Activated CD4-positive, alpha-beta T cell treated with anti-CD3 and anti-CD28 coated beads, Interleukin-2, amount 50 U/mL, for 1 hour (primary cell): ENCODE measurements around the gene ZC3H18.
"Not testable (repeated sequence)": the region's sequence is repeated elsewhere in the genome, so short reads cannot be mapped to it uniquely, and the experiment has no call there.

Experiments
- DNase-seq: peaks from one replicate; pipeline ENCODE4 v3.0.0-alpha.2; 2020

ZC3H18 gene

DNA sequence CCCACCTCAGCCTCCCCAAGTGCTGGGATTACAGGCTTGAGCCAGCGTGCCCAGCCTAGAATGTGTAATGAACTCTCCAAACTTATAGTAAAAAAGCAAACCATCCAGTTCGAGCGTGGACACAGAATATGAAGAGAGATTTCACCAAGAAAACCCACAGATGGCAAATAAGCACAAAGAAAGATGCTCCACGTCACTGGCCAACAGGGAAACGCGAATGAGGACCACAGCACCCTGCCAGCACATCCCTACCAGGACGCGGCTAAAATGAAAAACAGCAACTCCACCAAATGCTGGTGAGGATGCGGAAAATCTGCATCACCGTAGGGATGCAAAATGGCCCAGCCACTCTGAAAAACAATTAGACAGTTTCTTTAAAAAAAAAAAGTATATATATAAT, 91.3 kb downstream of the ZC3H18 start:
- DNase-seq = no peak

DNA sequence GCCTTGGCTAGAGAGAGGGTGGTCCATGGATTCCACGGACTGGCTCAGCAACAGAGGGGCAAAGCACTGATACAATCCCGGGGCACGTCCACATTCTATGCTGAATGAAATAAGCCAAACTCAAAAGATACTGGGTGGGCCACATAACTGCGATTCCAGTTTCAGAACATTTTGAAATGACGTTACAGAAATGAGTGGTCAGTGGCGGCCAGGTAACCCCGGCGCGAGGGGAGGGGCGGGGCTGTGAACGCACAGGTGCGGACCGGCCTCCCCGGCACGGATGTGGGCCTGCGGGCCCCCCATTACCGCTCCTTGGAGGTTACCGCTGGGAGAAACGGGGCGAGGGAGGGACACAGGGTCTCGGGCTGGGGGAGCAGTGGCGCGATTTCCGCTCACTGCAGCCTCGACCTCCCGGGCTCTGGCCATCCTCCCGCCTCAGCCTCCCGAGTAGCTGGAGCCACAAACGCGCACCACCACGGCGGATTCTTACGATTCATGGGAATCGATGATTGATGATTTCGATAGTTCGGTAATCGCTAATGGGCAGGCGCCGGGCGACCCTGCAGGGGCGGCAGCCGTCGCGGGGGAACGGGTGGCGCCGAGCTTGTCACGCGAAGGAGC, 92.1 kb downstream of the ZC3H18 start:
- DNase-seq = no peak

GRCh38 chr16:88662843-88663606, 92.8 kb downstream of the ZC3H18 start, which contains the start of gene MVD:
Gene MVD, minus strand, starts transcription at chr16:88663091. Its CDS starts 11 bp downstream, at chr16:88663080.
- DNase-seq = peak; percentile 94

GRCh38 chr16:88665148-88665547, 94.9 kb downstream of the ZC3H18 start:
- no peak for DNase-seq

DNA sequence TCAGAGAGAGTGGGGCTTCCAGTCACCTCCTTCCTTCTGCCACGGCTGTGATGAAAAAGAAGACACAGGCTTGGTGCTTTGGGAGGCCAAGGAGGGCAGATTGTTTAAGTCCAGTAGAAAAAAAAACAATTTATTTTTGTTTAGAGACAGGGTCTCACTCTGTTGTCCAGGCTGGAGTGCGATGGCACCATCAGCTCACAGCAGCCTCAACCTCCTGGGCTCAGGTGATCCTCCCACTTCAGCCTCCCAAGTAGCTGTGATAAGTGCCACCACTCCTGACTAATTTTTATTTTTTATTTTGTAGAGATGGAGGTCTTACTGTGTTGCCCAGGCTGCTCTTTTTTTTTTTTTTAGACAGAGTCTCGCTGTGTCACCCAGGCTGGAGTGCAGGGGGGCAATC, 95.4 kb downstream of the ZC3H18 start:
- DNase-seq = no peak

GRCh38 chr16:88667461-88667860, 97.3 kb downstream of the ZC3H18 start:
- DNase-seq = no peak

DNA sequence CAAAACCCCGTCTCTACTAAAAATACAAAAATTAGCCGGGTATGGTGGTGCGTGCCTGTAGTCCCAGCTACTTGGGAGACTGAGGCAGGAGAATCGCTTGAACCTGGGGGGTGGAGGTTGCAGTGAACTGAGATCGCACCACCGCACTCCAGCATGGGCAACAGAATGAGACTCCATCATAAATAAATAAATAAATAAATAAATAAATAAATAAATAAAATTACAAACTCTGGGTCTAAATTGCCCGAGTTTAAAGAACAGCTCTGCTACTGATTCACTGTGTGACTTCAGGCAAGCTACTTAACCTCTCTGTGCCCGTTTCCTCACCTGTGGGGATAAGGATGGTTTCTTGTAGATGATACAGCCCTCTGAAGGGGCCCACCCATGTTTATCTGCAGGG, 99.3 kb downstream of the ZC3H18 start:
- not testable (repeated sequence) for DNase-seq

- no peak for DNase-seq
Observed at GRCh38 chr16:88669980-88670379, 99.8 kb downstream of the ZC3H18 start.

GRCh38 chr16:88671806-88672205, 101.6 kb downstream of the ZC3H18 start:
- no peak for DNase-seq

DNA sequence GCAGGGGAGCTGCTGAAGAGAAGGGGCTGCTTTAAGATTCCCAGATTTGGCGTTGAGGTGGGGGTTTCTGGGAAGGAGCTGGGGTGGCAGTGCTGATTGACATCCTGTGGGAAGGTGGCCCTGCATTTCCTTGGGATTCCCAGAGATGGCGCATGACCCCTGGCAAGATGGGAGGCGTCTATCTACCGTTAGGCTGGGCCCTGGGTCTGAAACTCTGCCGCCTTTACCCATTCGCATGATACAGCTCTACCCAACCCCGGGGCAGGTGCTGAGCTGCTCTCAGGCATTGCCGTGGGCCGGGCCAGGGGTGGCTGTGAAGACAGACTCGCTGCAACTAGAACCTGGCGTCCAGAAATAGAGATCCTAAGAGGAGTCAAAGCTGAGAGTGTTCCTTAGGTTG, 102.6 kb downstream of the ZC3H18 start:
- no peak for DNase-seq

DNA sequence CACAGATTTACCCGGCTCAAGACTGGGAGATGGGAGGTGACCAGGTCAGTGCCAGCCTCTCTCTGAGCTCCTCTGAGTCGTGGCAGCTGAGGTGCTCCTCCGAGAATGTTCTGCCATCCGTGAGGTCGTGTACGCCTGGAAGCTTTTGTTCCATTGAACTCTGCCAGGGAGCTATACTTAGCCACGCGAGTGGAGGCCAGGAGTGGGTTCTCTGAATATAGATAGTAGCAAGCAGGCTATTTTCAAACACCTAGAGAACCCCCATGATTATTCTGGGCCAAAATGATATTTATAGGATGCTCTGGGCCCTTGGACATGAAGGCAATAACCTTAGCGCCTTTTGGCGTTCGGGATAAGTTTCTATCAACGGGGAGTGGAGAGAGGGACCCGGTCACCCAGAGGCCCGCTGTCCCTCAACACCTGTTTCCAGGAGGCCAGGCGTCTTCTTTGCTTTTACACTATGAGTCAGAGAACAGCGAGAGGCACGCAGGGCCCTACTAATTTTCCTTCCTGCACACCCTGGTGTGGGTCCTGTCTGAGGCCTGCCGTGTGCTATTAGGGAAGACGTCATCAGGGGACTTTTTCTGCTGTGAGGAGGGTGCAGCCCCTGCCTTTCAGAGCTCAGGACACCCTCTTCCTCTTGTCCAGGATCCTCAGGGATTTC, 103.6 kb downstream of the ZC3H18 start:
- DNase-seq = no peak

GRCh38 chr16:88676502-88677242, 106.5 kb downstream of the ZC3H18 start:
- no peak for DNase-seq

DNA sequence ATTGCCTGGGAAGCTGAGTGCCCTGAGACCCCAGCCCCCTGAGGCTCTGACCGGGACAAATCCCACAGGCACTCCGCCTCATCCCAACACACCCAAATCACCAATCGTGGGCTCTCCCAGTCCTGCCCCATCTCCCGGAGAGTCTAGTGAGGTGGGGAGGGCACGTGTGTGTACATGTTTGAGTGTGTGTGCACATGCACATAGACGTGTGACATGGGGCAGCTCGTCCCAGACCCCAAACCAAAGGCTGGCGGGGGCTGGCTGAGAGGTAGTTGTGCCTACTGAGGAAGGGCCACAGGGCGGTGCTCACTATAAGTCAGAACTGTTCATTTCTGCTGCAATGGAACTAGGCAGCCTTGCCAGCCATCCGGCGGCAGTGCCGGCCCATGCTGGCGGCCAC, 107.5 kb downstream of the ZC3H18 start:
- no peak for DNase-seq

DNA sequence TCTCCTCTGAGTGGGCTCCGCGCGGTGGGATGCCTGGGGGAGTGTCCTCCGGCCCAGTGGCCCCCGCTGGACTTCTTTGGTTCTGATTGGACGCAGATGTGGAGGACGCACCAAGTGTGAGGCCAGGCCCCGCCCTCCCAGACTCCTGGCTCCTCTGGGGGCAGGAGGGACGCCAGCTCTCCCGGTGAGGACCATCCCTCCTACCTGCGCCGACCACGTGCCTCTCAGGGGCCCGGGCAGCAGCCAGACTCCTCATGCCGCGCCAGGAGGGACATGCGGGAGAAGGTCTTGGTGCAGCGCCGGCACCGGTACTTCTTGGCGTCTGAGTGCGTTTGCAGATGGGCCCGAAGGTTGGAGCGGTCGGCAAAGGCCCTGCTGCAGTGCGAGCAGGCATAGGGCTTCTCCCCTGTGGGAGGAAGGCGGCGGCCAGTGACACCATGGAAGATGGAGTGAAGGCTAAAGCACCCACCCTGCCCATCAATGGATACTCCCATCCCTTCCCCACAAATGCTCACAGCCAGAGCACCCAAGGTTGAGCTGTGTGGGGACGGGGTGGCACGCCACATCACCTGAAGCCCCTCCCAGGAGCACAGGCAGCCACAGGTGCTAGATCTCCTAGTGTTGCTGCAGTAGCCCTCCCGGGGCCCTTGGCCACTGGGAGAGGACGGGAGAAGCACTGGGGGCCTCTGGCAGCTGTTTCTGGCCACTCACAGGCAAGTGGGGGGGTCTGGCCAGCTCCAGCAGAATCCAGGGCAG, 108.2 kb downstream of the ZC3H18 start:
- DNase-seq = no peak

DNA sequence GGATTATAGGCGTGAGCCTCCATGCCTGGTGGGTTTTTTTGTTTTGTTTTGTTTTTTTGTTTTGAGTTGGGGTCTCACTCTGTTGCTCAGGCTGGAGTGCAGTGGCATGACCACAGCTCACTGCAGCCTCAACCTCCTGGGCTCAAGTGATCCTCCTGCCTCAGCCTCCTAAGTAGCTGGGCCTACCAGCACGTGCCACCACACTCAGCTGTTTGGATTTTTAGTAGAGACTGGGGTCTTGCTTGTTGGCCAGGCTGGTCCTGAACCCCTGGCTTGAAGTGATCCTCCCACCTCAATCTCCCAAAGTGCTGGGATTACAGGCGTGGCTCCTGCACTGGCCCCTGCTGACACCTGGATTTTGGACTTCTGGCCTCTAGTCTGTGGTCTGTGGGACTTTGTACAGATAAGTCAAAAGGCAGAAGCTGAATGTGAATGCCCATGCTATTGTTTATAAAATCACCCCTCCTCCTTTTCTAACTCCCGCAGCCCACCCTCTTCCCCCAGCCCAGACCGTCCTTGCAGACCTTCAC, 110.4 kb downstream of the ZC3H18 start:
- DNase-seq = no peak

- peak; percentile 57 for DNase-seq
Observed at GRCh38 chr16:88681084-88681680, 111.0 kb downstream of the ZC3H18 start.
